GM12878 (cell line): ENCODE data around the gene STARD10. TPM values are rescaled to one million over a fixed set of nuclear protein-coding genes. Genes with fewer than 3 reads are reported as not detected.

Experiments
- ATAC-seq: fragments of 200-7000 bp; cut with Tn5 transposase; 3 replicates; pipeline ENCODE4 v1.9.1; 2020; ENCODE audit warnings: mild to moderate bottlenecking, moderate library complexity
- BruUV-seq: library from RNA; stranded (reverse); fragments of 400-500 nt; replicated peaks from 2 replicates; lab custom pipeline; 2021; lab: Mats Ljungman, UMichigan
- CTCF ChIA-PET: fragments of 300-600 bp; sonication (Branson Sonifier 250); formaldehyde crosslinking; extraction: SDS; loops from one replicate; lab custom pipeline; 2021; ENCODE audit warnings: inconsistent platforms; lab: Yijun Ruan, JAX
- POLR2A ChIA-PET: fragments of 350-600 bp; formaldehyde crosslinking; extraction: SDS; loops from one replicate; lab custom pipeline; 2021; ENCODE audit warnings: inconsistent platforms; lab: Charles Lee
- RAD21 ChIA-PET: fragments of 300-600 bp; sonication (Branson Sonifier 250); formaldehyde crosslinking; loops from one replicate; lab custom pipeline; 2023; ENCODE audit warnings: antibody characterized with exemption; ENCODE audit not compliant: unreplicated experiment; lab: Charles Lee
- SMC1A ChIA-PET: fragments of 300-600 bp; sonication (Branson Sonifier 250); formaldehyde crosslinking; loops from one replicate; lab custom pipeline; 2023; ENCODE audit not compliant: unreplicated experiment, uncharacterized antibody; lab: Charles Lee
- DNase-seq: peaks from one replicate; pipeline ENCODE4 v3.0.0-alpha.2; 2011; ENCODE audit warnings: low read depth, low spot score
- FAIRE-seq: peaks from 3 replicates; lab custom pipeline; 2011; peaks lifted over from hg19 to GRCh38; lab: Jason Lieb, UNC
- H2AFZ ChIP-seq: 2 replicates; pipeline ENCODE4 v1.6.0; 2011; ENCODE audit warnings: low read depth, low read length, control low read depth; ENCODE audit not compliant: control insufficient read depth
- H3K27ac ChIP-seq: 2 replicates; pipeline ENCODE4 v1.5.1; 2011; ENCODE audit warnings: control low read depth; ENCODE audit not compliant: control insufficient read depth, insufficient read depth
- H3K27me3 ChIP-seq, 2 experiments: replicated peaks in 1 of 2; 2 replicates each; pipeline versions ENCODE4 v1.6.0 to v1.6.1; 2011; ENCODE audit warnings: low read length in 1 of 2; ENCODE audit not compliant: control insufficient read depth in 2 of 2, insufficient read depth in 2 of 2
- H3K36me3 ChIP-seq, 2 experiments: 2 replicates each; pipeline ENCODE4 v1.5.1; 2011; ENCODE audit warnings: low read length in 1 of 2; ENCODE audit not compliant: control insufficient read depth in 2 of 2, insufficient read depth in 2 of 2
- H3K4me1 ChIP-seq: 2 replicates; pipeline ENCODE4 v1.6.1; 2011; ENCODE audit warnings: mild to moderate bottlenecking, low read length, moderate library complexity, mixed read lengths; ENCODE audit not compliant: control insufficient read depth, insufficient read depth
- H3K4me2 ChIP-seq: 2 replicates; pipeline ENCODE4 v1.6.0; 2011; ENCODE audit warnings: control low read depth; ENCODE audit not compliant: control insufficient read depth, insufficient read depth
- H3K4me3 ChIP-seq: fragments of 200-600 bp; sonication (generic); 2 replicates; pipeline ENCODE4 v1.5.1; 2016
- H3K79me2 ChIP-seq: 2 replicates; pipeline ENCODE4 v1.6.0; 2011; ENCODE audit warnings: low read length; ENCODE audit not compliant: control insufficient read depth, insufficient read depth
- H3K9ac ChIP-seq: 2 replicates; pipeline ENCODE4 v1.8.0; 2011; ENCODE audit warnings: low read length, control low read depth, mixed read lengths; ENCODE audit not compliant: control insufficient read depth, insufficient read depth
- H3K9me3 ChIP-seq: replicated peaks from 3 replicates; pipeline ENCODE4 v1.5.1; 2011; ENCODE audit warnings: mild to moderate bottlenecking, low read length; ENCODE audit not compliant: control insufficient read depth, insufficient read depth
- H4K20me1 ChIP-seq: 2 replicates; pipeline ENCODE4 v1.6.0; 2011; ENCODE audit not compliant: control insufficient read depth, insufficient read depth
- CTCF ChIP-seq, 3 experiments: IDR thresholded peaks in 2 of 3; conservative IDR thresholded peaks in 1 of 3; 2 replicates each; pipeline ENCODE4 v1.5.1; 2011; ENCODE audit warnings: low read depth in 3 of 3, low read length in 3 of 3, mild to moderate bottlenecking in 3 of 3, control low read depth in 2 of 3, moderate library complexity in 2 of 3, inconsistent platforms in 1 of 3, mixed read lengths in 1 of 3; ENCODE audit not compliant: control insufficient read depth in 2 of 3, insufficient read depth in 1 of 3; ENCODE audit errors: extremely low read depth in 1 of 3
- DPF2 ChIP-seq: fragments of 450-650 bp; IDR thresholded peaks from 2 replicates; pipeline ENCODE4 v1.6.1; 2017; ENCODE audit warnings: mild to moderate bottlenecking
- HSF1 ChIP-seq: fragments of 150-350 bp; IDR thresholded peaks from 2 replicates; pipeline ENCODE4 v1.6.1; 2014; ENCODE audit warnings: mild to moderate bottlenecking, low read depth, low read length
- MEF2B ChIP-seq: fragments of 450-650 bp; IDR thresholded peaks from 2 replicates; pipeline ENCODE4 v1.6.1; 2018; ENCODE audit warnings: mild to moderate bottlenecking, moderate library complexity; ENCODE audit not compliant: partially characterized antibody, poor library complexity, severe bottlenecking
- PAX5 ChIP-seq: IDR thresholded peaks from 2 replicates; pipeline ENCODE4 v1.6.1; 2011; ENCODE audit warnings: low read depth, low read length, borderline replicate concordance
- SP1 ChIP-seq: IDR thresholded peaks from one replicate; pipeline ENCODE4 v1.6.1; 2011; ENCODE audit warnings: low read depth, low read length
- SUZ12 ChIP-seq: fragments of 200-600 bp; sonication (generic); IDR thresholded peaks from one replicate; pipeline ENCODE4 v1.6.1; 2018; ENCODE audit warnings: antibody characterized with exemption, mild to moderate bottlenecking; ENCODE audit not compliant: unreplicated experiment
- ZNF274 ChIP-seq: IDR thresholded peaks from one replicate; pipeline ENCODE4 v1.8.0; 2011; ENCODE audit not compliant: insufficient read length, insufficient read depth
- WGBS: methylation state at CpG from one replicate; pipeline ENCODE4 v1.1.6; 2016; ENCODE audit warnings: low lambda C conversion rate; ENCODE audit not compliant: insufficient replicate concordance, insufficient coverage; ENCODE audit errors: missing lambda C conversion rate; 5-methylcytosine and 5-hydroxymethylcytosine counted together
- in situ Hi-C: fragments of 300-500 bp; cut with MboI; formaldehyde crosslinking; loops from 9 replicates; pipeline ENCODE4 v1.14.3; 2018; ENCODE audit warnings: mixed read lengths
- intact Hi-C: fragments of 100-400 bp; cut with micrococcal nuclease; formaldehyde crosslinking; loops from one replicate; pipeline ENCODE4 v1.14.2; 2022; ENCODE audit not compliant: unreplicated experiment
- polyA plus RNA-seq, 11 experiments: library from polyadenylated mRNA; depleted of rRNA in 4 of 11; unstranded in 6 of 11; stranded (reverse) in 5 of 11; fragments of >200 nt; fragmentation: Nextera tagmentation in 4 of 11; fragmentation: Illumina TruSeq in 1 of 11; extraction: Ambion mirVana in 4 of 11; extraction: Trizol in 1 of 11; gene quantifications; 1 replicate in 1 of 11; 2 replicates in 10 of 11; pipeline versions ENCODE4 v1.2.1 to v1.2.3, GENCODE V29; 2011 to 2016; ENCODE audit warnings: inconsistent platforms in 2 of 11, missing spikeins in 2 of 11, low read depth in 1 of 11
- total RNA-seq, 4 experiments: library from RNA; depleted of rRNA in 3 of 4; stranded (reverse); fragments of >200 nt in 3 of 4; fragmentation: Illumina TruSeq in 1 of 4; extraction: Trizol in 1 of 4; gene quantifications; 2 replicates each; pipeline versions ENCODE4 v1.2.1 to v1.2.3, GENCODE V29; 2013 to 2021
- TF ChIP-seq, protein P1 (sequence below): fragments of 450-650 bp; IDR thresholded peaks from 2 replicates; pipeline ENCODE4 v1.6.1; 2014; ENCODE audit warnings: mild to moderate bottlenecking

STARD10 gene
- total and polyA plus RNA-seq, 10 of the 15 experiments (the other 5 are each of a cell fraction or from before 2014, with no cell fraction given) = 0.15 to 43.2 (median 23.1) TPM

- in situ Hi-C loops (no loop called here), intact Hi-C loops (no loop called here)
- ChIA-PET RAD21 (interaction anchor here (1.5 to 1.7 kb wide), 2 partner anchors 15 to 39 kb away, joined by 5 to 8 read pairs; no protein-coding TSS in a partner anchor), CTCF (interaction anchor here (1.7 to 2.7 kb wide), 3 partner anchors 12 to 30 kb away, joined by 4 to 18 read pairs (median 5); partner anchors contain the start of gene STARD10), SMC1A (interaction anchor here (1.3 kb wide), 1 partner anchor 32 kb away, joined by 3 read pairs; no protein-coding TSS in a partner anchor), POLR2A (no interaction called here)
- Histone ChIP-seq H3K27me3 (no peaks in the 10 kb centered on the region), H3K9ac (no peak overlapping the region), H3K4me3 (no peak overlapping the region), H3K4me1 (peaks cover 25% of the 10 kb centered on the region), H2AFZ (no peak overlapping the region), H3K36me3 (no peaks in the 10 kb centered on the region; a peak in 1 of 4 replicates), H3K79me2 (no peaks in the 10 kb centered on the region; the same call in 1 of the 2 replicates), H3K9me3 (no peaks in the 10 kb centered on the region), H4K20me1 (no peaks in the 10 kb centered on the region), H3K4me2 (peak overlapping the region; percentile 39), H3K27ac (peak overlapping the region; percentile 11)
- WGBS = 28% methylated on average over 4 of the region's 4 CpGs
- no TSS peak for BruUV-seq
- peak; percentile 22; the same call in 2 of the 3 replicates for ATAC-seq
- peak; percentile 86 for FAIRE-seq
- TF ChIP-seq PAX5 (peak; percentile 73; the same call in 1 of the 2 replicates), ZNF274 (no peak), SP1 (no peak)
- no peak for DNase-seq
Observed at GRCh38 chr11:72763823-72764222, 30.0 kb downstream of the STARD10 start.

DNA sequence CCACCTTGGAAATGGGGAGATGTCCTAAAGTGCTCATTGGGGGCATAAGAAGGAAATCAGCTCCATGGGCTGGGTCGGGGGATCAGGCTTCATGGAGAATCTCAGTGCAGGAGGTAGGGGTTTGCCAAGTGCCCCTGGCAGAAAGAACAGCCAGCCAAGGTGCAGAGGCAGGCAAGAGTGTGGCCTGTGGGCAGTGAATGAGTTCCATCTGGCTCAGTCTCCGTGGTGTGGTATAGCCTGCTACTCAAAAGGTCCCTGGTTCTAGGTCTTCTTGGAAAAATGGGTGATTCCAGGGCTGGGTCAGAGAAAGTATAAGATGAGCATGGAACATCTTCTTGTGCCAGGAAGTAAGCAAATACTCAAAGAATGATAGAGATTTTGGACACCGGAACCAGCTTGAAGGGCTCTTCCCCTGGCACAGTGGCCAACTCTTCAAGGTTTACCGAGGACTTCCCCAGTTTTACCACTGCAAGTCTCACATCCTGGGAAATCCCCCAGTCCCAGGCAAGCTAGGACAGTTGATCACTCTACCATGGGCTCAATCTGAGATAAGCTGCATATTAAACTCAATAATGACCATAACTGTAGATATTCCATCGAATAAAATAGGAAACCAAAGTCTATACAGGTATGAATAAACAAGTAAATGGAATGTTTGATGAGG lies 31.1 kb downstream of the STARD10 start:
- Histone ChIP-seq H3K36me3 (no peaks in the 10 kb centered on the region; a peak in 1 of 4 replicates), H3K9me3 (no peaks in the 10 kb centered on the region), H3K4me3 (no peak overlapping the region), H3K79me2 (no peaks in the 10 kb centered on the region; the same call in 1 of the 2 replicates), H4K20me1 (no peaks in the 10 kb centered on the region), H3K27ac (peak overlapping the region; percentile 64), H3K27me3 (no peaks in the 10 kb centered on the region), H3K4me2 (peak overlapping the region; percentile 68), H3K9ac (no peak overlapping the region; the same call in 1 of the 2 replicates), H3K4me1 (peaks cover 25% of the 10 kb centered on the region), H2AFZ (0 out of 2 replicates have a peak overlapping the region, but pooled peaks have one; percentile 10)
- ChIA-PET CTCF (interaction anchor here (0.7 to 2.7 kb wide), 6 partner anchors 9 to 381 kb away, joined by 3 to 18 read pairs (median 4); partner anchors contain the start of gene STARD10), POLR2A (interaction anchor here (0.6 to 1.2 kb wide), 9 partner anchors 10 to 94 kb away, joined by 3 to 6 read pairs (median 3); partner anchors contain the start of genes ARAP1 and STARD10), RAD21 (interaction anchor here (0.9 to 1.8 kb wide), 8 partner anchors 16 to 65 kb away, joined by 3 to 8 read pairs (median 5); no protein-coding TSS in a partner anchor), SMC1A (interaction anchor here (0.6 to 1.3 kb wide), 9 partner anchors 10 to 37 kb away, joined by 3 to 7 read pairs (median 3); partner anchors contain the start of genes ARAP1 and STARD10)
- in situ Hi-C loops = no loop called here
- ATAC-seq (peak; percentile 98), FAIRE-seq (peak; percentile 80), DNase-seq (no peak)
- WGBS = 6% methylated on average over 5 of the region's 5 CpGs
- intact Hi-C loops = no loop called here
- BruUV-seq = no TSS peak
- TF ChIP-seq, protein P1, sequence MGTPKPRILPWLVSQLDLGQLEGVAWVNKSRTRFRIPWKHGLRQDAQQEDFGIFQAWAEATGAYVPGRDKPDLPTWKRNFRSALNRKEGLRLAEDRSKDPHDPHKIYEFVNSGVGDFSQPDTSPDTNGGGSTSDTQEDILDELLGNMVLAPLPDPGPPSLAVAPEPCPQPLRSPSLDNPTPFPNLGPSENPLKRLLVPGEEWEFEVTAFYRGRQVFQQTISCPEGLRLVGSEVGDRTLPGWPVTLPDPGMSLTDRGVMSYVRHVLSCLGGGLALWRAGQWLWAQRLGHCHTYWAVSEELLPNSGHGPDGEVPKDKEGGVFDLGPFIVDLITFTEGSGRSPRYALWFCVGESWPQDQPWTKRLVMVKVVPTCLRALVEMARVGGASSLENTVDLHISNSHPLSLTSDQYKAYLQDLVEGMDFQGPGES = no peak
- TF ChIP-seq DPF2 (0 out of 2 replicates have a peak, but pooled peaks have one; percentile 26), MEF2B (no peak), SUZ12 (no peak), HSF1 (no peak), PAX5 (peak; percentile 35; the same call in 1 of the 2 replicates), CTCF (IDR thresholded peaks at IDR 0.05 in 2 of 3, conservative IDR thresholded peaks at IDR 0.05 in 1 of 3; ENCODE audit: control insufficient read depth in 2 of 3, extremely low read depth in 1 of 3, insufficient read depth in 1 of 3, low read depth in 3 of 3, low read length in 3 of 3) (no peak)
